ENCODE data around the gene THAP12.

- TF ChIP-seq CTCF (IDR thresholded peaks at IDR 0.05): no peak
- no peak for TF ChIP-seq ZFX (IDR thresholded peaks at IDR 0.05; ENCODE audit: borderline replicate concordance)
These were observed 18.2 kb downstream of the THAP12 start for GRCh38 chr11:76362716-76363115.

All from 22Rv1 (cell line).